ENCODE measurements around the gene CORIN.

The CORIN gene

DNA sequence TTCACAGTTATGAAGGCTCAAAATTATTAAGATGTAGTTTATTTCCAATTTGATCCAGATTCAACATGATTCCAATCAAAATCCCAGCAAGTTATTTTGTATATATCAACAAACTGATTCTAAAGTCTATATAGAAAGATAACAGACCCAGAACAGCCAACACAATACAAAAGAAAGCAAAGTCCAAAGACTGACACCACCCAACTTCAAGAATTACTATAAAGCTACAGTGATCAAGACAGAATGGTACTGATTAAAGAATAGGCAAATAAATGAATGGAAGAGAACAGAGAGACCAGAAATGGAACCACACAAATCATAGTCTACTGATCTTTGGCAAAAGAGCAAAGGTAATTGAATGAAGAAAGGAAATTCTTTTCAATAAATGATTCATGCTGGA, 41.6 kb upstream of the CORIN start:
- ATAC-seq: no peak
- TF ChIP-seq, protein P1, sequence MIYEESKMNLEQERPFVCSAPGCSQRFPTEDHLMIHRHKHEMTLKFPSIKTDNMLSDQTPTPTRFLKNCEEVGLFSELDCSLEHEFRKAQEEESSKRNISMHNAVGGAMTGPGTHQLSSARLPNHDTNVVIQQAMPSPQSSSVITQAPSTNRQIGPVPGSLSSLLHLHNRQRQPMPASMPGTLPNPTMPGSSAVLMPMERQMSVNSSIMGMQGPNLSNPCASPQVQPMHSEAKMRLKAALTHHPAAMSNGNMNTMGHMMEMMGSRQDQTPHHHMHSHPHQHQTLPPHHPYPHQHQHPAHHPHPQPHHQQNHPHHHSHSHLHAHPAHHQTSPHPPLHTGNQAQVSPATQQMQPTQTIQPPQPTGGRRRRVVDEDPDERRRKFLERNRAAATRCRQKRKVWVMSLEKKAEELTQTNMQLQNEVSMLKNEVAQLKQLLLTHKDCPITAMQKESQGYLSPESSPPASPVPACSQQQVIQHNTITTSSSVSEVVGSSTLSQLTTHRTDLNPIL (CRISPR knock-in tag; IDR thresholded peaks at IDR 0.05; ENCODE audit: low read depth): no peak
- TF ChIP-seq OSR1 (CRISPR knock-in tag; IDR thresholded peaks at IDR 0.05) (no peak), ISL1 (CRISPR knock-in tag; IDR thresholded peaks at IDR 0.05) (no peak), TCF4 (CRISPR knock-in tag; IDR thresholded peaks at IDR 0.05; ENCODE audit: borderline replicate concordance) (no peak), ZC3H10 (CRISPR knock-in tag; IDR thresholded peaks at IDR 0.05) (no peak), RARB (CRISPR knock-in tag; IDR thresholded peaks at IDR 0.05) (no peak), ESRRG (CRISPR knock-in tag; IDR thresholded peaks at IDR 0.05) (no peak), TOX (CRISPR knock-in tag; IDR thresholded peaks at IDR 0.05; ENCODE audit: borderline replicate concordance) (no peak), GLIS3 (CRISPR knock-in tag; IDR thresholded peaks at IDR 0.05) (no peak), BACH2 (CRISPR knock-in tag; IDR thresholded peaks at IDR 0.05; ENCODE audit: borderline replicate concordance) (no peak), PPARA (CRISPR knock-in tag; IDR thresholded peaks at IDR 0.05; ENCODE audit: borderline replicate concordance) (no peak)
- TF ChIP-seq, protein P2, sequence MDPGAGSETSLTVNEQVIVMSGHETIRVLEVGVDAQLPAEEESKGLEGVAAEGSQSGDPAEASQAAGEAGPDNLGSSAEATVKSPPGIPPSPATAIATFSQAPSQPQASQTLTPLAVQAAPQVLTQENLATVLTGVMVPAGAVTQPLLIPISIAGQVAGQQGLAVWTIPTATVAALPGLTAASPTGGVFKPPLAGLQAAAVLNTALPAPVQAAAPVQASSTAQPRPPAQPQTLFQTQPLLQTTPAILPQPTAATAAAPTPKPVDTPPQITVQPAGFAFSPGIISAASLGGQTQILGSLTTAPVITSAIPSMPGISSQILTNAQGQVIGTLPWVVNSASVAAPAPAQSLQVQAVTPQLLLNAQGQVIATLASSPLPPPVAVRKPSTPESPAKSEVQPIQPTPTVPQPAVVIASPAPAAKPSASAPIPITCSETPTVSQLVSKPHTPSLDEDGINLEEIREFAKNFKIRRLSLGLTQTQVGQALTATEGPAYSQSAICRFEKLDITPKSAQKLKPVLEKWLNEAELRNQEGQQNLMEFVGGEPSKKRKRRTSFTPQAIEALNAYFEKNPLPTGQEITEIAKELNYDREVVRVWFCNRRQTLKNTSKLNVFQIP (CRISPR knock-in tag; IDR thresholded peaks at IDR 0.05; ENCODE audit: borderline replicate concordance, low read depth): no peak
- TF ChIP-seq, protein P3, sequence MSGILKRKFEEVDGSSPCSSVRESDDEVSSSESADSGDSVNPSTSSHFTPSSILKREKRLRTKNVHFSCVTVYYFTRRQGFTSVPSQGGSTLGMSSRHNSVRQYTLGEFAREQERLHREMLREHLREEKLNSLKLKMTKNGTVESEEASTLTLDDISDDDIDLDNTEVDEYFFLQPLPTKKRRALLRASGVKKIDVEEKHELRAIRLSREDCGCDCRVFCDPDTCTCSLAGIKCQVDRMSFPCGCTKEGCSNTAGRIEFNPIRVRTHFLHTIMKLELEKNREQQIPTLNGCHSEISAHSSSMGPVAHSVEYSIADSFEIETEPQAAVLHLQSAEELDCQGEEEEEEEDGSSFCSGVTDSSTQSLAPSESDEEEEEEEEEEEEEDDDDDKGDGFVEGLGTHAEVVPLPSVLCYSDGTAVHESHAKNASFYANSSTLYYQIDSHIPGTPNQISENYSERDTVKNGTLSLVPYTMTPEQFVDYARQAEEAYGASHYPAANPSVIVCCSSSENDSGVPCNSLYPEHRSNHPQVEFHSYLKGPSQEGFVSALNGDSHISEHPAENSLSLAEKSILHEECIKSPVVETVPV (CRISPR knock-in tag; IDR thresholded peaks at IDR 0.05): no peak

DNA sequence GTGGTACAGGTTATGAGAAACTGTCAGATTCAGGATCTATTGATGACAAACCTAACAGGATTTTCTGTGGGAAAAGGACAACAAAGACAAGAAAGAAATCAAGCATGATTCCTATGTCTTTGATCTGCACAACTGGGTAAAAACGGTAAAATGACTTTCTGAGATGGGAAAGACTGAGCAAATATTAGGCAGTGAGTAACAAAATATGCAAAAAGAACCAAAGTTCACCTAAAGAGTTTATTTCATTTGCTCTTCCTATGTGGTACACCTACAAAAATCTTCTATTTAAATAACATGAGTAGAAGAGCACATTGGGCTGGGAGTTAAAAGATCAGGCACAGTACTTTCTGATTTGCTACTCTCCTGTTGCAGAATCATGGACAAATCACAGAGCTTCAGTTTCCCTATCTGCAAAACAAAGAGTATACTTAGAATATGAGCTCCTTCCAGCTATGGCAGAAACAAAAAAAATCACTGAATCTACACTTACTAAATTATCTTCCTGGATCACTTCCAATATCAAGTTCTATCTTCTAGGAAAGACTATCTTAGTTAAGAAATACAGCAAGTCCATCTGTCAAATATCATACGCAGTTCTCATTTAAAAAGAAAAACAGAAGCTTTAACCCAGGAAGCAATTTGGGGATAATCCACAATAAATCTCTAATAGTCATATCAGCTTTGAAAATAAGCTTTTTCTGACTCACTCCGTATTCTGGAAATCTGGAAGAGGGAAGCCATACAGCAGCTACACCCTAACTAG, 39.1 kb upstream of the CORIN start:
- ATAC-seq: peak; percentile 75
- peak; percentile 87 for TF ChIP-seq ISL1 (CRISPR knock-in tag; IDR thresholded peaks at IDR 0.05)
- TF ChIP-seq RARB (CRISPR knock-in tag; IDR thresholded peaks at IDR 0.05): no peak

DNA sequence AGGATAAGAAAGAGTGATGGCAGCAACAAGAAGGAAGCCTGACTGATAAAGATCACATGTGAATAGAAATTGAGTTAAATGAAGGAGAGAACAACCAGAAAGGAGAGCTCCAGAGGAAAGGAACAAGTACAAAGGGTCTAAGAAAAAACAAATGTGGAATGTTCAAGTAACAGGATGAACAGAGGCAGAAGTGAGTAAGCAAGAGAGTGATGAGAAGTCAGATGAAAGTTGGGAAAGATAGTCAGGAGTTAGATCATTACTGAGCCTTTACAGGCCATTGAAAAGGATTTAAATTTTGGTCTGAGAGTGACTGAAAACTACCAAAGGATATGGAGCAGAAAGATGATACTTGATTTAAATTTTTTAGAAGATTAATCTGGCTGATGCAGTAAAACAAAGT, 38.4 kb upstream of the CORIN start:
- peak; percentile 61; the same call in 2 of the 3 replicates for ATAC-seq
- no peak for TF ChIP-seq ZNF70 (CRISPR knock-in tag; IDR thresholded peaks at IDR 0.05)
- peak; percentile 83 for TF ChIP-seq ISL1 (CRISPR knock-in tag; IDR thresholded peaks at IDR 0.05)

DNA sequence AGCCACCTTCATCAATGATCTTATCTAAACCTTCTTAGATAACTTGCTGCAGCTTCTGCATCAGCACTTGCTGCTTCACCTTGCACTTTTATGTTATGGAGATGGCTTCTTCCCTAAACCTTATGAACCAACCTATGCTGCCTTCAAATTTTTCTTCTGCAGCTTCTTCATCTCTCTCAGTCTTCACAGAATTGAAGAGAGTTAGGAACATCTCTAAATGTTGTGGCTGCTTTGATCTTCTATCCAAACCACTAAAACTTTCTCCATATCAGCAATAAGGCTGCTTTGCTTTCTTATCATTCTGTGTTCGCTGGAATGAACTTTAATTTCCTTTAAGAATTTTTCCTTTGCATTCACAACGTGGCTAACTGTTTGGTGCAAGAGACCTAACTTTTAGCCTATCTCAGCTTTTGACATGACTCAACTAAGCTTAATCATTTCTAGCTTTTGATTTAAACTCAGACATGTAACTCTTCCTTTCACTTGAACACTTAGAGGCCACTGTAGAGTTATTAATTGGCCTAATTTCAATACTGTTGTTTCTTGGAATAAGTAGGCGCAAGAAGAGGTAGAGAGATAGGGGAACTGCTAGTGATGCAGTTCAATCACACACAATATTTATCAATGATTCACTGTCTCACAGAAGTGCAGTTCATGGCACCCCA, 36.1 kb upstream of the CORIN start:
- no peak for ATAC-seq
- TF ChIP-seq, protein P3 (CRISPR knock-in tag; IDR thresholded peaks at IDR 0.05): no peak
- TF ChIP-seq BACH2 (CRISPR knock-in tag; IDR thresholded peaks at IDR 0.05; ENCODE audit: borderline replicate concordance): no peak
- no peak for TF ChIP-seq GLIS3 (CRISPR knock-in tag; IDR thresholded peaks at IDR 0.05)
- TF ChIP-seq, protein P4, sequence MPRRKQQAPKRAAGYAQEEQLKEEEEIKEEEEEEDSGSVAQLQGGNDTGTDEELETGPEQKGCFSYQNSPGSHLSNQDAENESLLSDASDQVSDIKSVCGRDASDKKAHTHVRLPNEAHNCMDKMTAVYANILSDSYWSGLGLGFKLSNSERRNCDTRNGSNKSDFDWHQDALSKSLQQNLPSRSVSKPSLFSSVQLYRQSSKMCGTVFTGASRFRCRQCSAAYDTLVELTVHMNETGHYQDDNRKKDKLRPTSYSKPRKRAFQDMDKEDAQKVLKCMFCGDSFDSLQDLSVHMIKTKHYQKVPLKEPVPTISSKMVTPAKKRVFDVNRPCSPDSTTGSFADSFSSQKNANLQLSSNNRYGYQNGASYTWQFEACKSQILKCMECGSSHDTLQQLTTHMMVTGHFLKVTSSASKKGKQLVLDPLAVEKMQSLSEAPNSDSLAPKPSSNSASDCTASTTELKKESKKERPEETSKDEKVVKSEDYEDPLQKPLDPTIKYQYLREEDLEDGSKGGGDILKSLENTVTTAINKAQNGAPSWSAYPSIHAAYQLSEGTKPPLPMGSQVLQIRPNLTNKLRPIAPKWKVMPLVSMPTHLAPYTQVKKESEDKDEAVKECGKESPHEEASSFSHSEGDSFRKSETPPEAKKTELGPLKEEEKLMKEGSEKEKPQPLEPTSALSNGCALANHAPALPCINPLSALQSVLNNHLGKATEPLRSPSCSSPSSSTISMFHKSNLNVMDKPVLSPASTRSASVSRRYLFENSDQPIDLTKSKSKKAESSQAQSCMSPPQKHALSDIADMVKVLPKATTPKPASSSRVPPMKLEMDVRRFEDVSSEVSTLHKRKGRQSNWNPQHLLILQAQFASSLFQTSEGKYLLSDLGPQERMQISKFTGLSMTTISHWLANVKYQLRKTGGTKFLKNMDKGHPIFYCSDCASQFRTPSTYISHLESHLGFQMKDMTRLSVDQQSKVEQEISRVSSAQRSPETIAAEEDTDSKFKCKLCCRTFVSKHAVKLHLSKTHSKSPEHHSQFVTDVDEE (CRISPR knock-in tag; IDR thresholded peaks at IDR 0.05): no peak
- TF ChIP-seq CSDC2 (CRISPR knock-in tag; IDR thresholded peaks at IDR 0.05): no peak
- no peak for TF ChIP-seq ZNF565 (CRISPR knock-in tag; conservative IDR thresholded peaks at IDR 0.05; ENCODE audit: low read depth)
- no peak for TF ChIP-seq ZC3H10 (CRISPR knock-in tag; IDR thresholded peaks at IDR 0.05)
- TF ChIP-seq, protein P1 (CRISPR knock-in tag; IDR thresholded peaks at IDR 0.05; ENCODE audit: low read depth): no peak
- TF ChIP-seq, protein P2 (CRISPR knock-in tag; IDR thresholded peaks at IDR 0.05; ENCODE audit: borderline replicate concordance, low read depth): no peak
- no peak for TF ChIP-seq OSR1 (CRISPR knock-in tag; IDR thresholded peaks at IDR 0.05)
- no peak for TF ChIP-seq SNAI2 (CRISPR knock-in tag; IDR thresholded peaks at IDR 0.05)
- TF ChIP-seq, protein P5, sequence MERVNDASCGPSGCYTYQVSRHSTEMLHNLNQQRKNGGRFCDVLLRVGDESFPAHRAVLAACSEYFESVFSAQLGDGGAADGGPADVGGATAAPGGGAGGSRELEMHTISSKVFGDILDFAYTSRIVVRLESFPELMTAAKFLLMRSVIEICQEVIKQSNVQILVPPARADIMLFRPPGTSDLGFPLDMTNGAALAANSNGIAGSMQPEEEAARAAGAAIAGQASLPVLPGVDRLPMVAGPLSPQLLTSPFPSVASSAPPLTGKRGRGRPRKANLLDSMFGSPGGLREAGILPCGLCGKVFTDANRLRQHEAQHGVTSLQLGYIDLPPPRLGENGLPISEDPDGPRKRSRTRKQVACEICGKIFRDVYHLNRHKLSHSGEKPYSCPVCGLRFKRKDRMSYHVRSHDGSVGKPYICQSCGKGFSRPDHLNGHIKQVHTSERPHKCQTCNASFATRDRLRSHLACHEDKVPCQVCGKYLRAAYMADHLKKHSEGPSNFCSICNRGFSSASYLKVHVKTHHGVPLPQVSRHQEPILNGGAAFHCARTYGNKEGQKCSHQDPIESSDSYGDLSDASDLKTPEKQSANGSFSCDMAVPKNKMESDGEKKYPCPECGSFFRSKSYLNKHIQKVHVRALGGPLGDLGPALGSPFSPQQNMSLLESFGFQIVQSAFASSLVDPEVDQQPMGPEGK (CRISPR knock-in tag; IDR thresholded peaks at IDR 0.05; ENCODE audit: borderline replicate concordance): no peak
- no peak for TF ChIP-seq ZNF8 (CRISPR knock-in tag; IDR thresholded peaks at IDR 0.05)

All from SK-N-SH treated with all-trans-retinoic acid at 6 μM for 48 hours (cell line).